ENCODE results near the gene RHBDD1. TPM values are rescaled to one million over a fixed set of nuclear protein-coding genes. Genes with fewer than 3 reads are reported as not detected.
A peak's percentile ranks its signal among the peaks of the same experiment; 100 is the strongest.

RHBDD1 gene
- total RNA-seq, 1 donor from 2014 or later: 90.2 TPM

- Mint-ChIP-seq H3K4me1 (peaks cover 85% of the 10 kb centered on the region), H3K27me3 (no peaks in the 10 kb centered on the region), H3K4me3 (no peak overlapping the region), H3K36me3 (ENCODE audit: low read depth) (peaks cover 33% of the 10 kb centered on the region), H3K9me3 (peaks cover 3% of the 10 kb centered on the region), H3K27ac (peak overlapping the region; percentile 94)
- ATAC-seq (ENCODE audit: low read depth) (no peak), DNase-seq (no peak)
- POLR2A ChIA-PET: interaction anchor here (0.8 to 1.4 kb wide), 4 partner anchors 60 to 112 kb away, joined by 3 to 14 read pairs (median 4); partner anchors contain the start of genes IRS1 and RHBDD1
- intact Hi-C loops (cut with micrococcal nuclease): no loop called here
- no peak for TF ChIP-seq CTCF (IDR thresholded peaks at IDR 0.05)
- CTCF ChIA-PET: interaction anchor here (1.6 kb wide), 1 partner anchor 75 kb away, joined by 5 read pairs; no protein-coding TSS in a partner anchor
Measured at GRCh38 chr2:226910384-226910783, 74.5 kb downstream of the RHBDD1 start.

- CTCF ChIA-PET: interaction anchor here (0.8 kb wide), 1 partner anchor 74 kb away, joined by 3 read pairs; no protein-coding TSS in a partner anchor
- Mint-ChIP-seq H3K27ac (peak overlapping the region; percentile 57), H3K9me3 (peaks cover 3% of the 10 kb centered on the region), H3K4me3 (no peak overlapping the region), H3K27me3 (no peaks in the 10 kb centered on the region), H3K4me1 (peaks cover 83% of the 10 kb centered on the region), H3K36me3 (ENCODE audit: low read depth) (peaks cover 45% of the 10 kb centered on the region)
- POLR2A ChIA-PET: no interaction called here
- DNase-seq: no peak
- no peak for TF ChIP-seq CTCF (IDR thresholded peaks at IDR 0.05)
- intact Hi-C loops (cut with micrococcal nuclease): no loop called here
- ATAC-seq (ENCODE audit: low read depth): no peak
Measured at GRCh38 chr2:226911932-226912331, 76.1 kb downstream of the RHBDD1 start.

GRCh38 chr2:226913641-226914040 is 77.8 kb downstream of the RHBDD1 start:
- H3K27me3 Mint-ChIP-seq: no peaks in the 10 kb centered on the region
- no peak for TF ChIP-seq CTCF (IDR thresholded peaks at IDR 0.05)
- peaks cover 74% of the 10 kb centered on the region for H3K4me1 Mint-ChIP-seq
- H3K9me3 Mint-ChIP-seq: peaks cover 3% of the 10 kb centered on the region
- H3K27ac Mint-ChIP-seq: peak overlapping the region; percentile 32
- ATAC-seq (ENCODE audit: low read depth) (no peak), DNase-seq (no peak)
- H3K4me3 Mint-ChIP-seq: no peak overlapping the region
- intact Hi-C loops (cut with micrococcal nuclease): no loop called here
- ChIA-PET POLR2A (interaction anchor here (1.3 to 2.2 kb wide), 2 partner anchors 10 to 78 kb away, joined by 4 to 10 read pairs; partner anchors contain the start of gene RHBDD1), CTCF (no interaction called here)
- peaks cover 49% of the 10 kb centered on the region for H3K36me3 Mint-ChIP-seq (ENCODE audit: low read depth)

- Mint-ChIP-seq H3K27ac (peak overlapping the region; percentile 89), H3K9me3 (peaks cover 6% of the 10 kb centered on the region), H3K4me3 (no peak overlapping the region), H3K36me3 (ENCODE audit: low read depth) (peaks cover 67% of the 10 kb centered on the region), H3K4me1 (peaks cover 59% of the 10 kb centered on the region), H3K27me3 (no peaks in the 10 kb centered on the region)
- ChIA-PET POLR2A (interaction anchor here (1.0 to 2.2 kb wide), 3 partner anchors 69 to 80 kb away, joined by 3 to 10 read pairs (median 4); partner anchors contain the start of gene RHBDD1), CTCF (interaction anchor here (1.1 kb wide), 1 partner anchor 113 kb away, joined by 3 read pairs; no protein-coding TSS in a partner anchor)
- TF ChIP-seq CTCF (IDR thresholded peaks at IDR 0.05): no peak
- intact Hi-C loops (cut with micrococcal nuclease): loop anchor here (1.0 to 2.0 kb wide), 2 partner anchors 9 to 15 kb away; no protein-coding TSS in a partner anchor
- DNase-seq (no peak), ATAC-seq (ENCODE audit: low read depth) (no peak)
Measured at GRCh38 chr2:226915846-226916360, 80.0 kb downstream of the RHBDD1 start.

- ChIA-PET POLR2A (interaction anchor here (0.9 to 1.0 kb wide), 2 partner anchors 11 to 81 kb away, joined by 3 to 4 read pairs; partner anchors contain the start of gene RHBDD1), CTCF (interaction anchor here (1.1 kb wide), 1 partner anchor 114 kb away, joined by 3 read pairs; no protein-coding TSS in a partner anchor)
- Mint-ChIP-seq H3K4me1 (peaks cover 59% of the 10 kb centered on the region), H3K27ac (peak overlapping the region; percentile 89), H3K4me3 (peak overlapping the region; percentile 52), H3K36me3 (ENCODE audit: low read depth) (peaks cover 70% of the 10 kb centered on the region), H3K27me3 (no peaks in the 10 kb centered on the region), H3K9me3 (peaks cover 10% of the 10 kb centered on the region)
- ATAC-seq (ENCODE audit: low read depth) (peak; percentile 57), DNase-seq (no peak)
- intact Hi-C loops (cut with micrococcal nuclease): loop anchor here (1.0 to 2.0 kb wide), 2 partner anchors 9 to 16 kb away; no protein-coding TSS in a partner anchor
- no peak for TF ChIP-seq CTCF (IDR thresholded peaks at IDR 0.05)
Measured at GRCh38 chr2:226916669-226917068, 80.8 kb downstream of the RHBDD1 start.

Measured in activated B cell treated with CpG ODN at 0.5 μM for 24 hours (primary cell).